ENCODE data around the gene ILK. TPM values are rescaled to one million over a fixed set of nuclear protein-coding genes. Genes with fewer than 3 reads are reported as not detected.

Gene ILK
- total and polyA plus RNA-seq, 10 of the 15 experiments (the other 5 are each of a cell fraction or from before 2014, with no cell fraction given), result 51.8 to 163 (median 92.0) TPM

DNA sequence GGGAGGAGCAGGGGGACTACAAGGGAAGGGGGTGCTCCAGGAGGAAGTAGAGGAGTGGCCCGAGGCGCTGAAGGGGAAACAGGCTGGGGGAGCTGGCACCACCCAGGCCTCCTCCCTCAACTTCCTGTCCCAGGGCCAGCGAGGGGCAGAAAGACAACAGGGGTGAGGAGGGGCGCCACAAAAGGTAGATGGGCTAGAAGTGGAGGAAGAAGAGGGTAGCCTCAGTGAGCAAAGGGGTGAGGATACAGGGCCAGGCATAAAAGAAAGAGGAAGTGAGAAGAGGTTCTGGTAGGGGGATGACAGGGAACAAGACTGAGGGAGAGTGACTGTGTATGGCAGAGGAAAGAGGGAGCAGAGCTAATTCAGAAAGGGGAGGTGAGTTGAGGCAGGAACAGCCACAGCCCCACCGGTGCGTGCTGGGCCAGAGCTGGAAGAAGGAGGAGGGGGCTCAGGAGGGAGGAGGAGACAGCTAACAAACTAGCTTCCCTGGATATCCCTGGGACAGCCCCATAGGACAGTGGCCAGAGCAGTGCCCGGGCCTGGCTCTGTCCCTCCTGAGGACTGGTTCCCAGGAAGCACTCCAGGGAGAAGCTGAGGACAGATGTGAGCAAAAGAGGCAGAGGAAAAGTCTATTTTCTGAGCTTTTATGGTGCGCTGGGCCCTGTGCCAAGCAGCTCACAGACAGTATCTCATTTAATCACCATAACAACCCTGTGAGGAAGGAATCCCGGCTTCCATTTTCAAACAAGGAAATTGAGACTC is 43.5 kb downstream of the ILK start (continued):
- TF ChIP-seq RAD21 (IDR thresholded peaks at IDR 0.05; ENCODE audit: insufficient read depth, low read depth, low read length) (no peak), RB1 (IDR thresholded peaks at IDR 0.05; ENCODE audit: borderline replicate concordance) (no peak), BHLHE40 (IDR thresholded peaks at IDR 0.05; ENCODE audit: borderline replicate concordance in 1 of 2, low read depth in 2 of 2, low read length in 1 of 2) (peak in 1 of 2 experiments; percentile 11; a peak in 1 of 4 replicates), POLR2AphosphoS2 (IDR thresholded peaks at IDR 0.05; ENCODE audit: low read depth, low read length) (no peak), NFYA (IDR thresholded peaks at IDR 0.05; ENCODE audit: borderline replicate concordance, low read depth, low read length) (no peak), ETV6 (conservative IDR thresholded peaks at IDR 0.05 in 1 of 2, IDR thresholded peaks at IDR 0.05 in 1 of 2; ENCODE audit: borderline replicate concordance in 1 of 2, low read depth in 1 of 2) (no peak; a peak in 1 of 4 replicates), ATF7 (IDR thresholded peaks at IDR 0.05; ENCODE audit: low read depth) (peak; percentile 45; the same call in 1 of the 2 replicates), YY1 (IDR thresholded peaks at IDR 0.05; ENCODE audit: low read depth, low read length) (no peak), PML (IDR thresholded peaks at IDR 0.05; ENCODE audit: low read length) (no peak), RAD51 (IDR thresholded peaks at IDR 0.05) (no peak), WRNIP1 (IDR thresholded peaks at IDR 0.05; ENCODE audit: borderline replicate concordance, low read depth, low read length) (no peak), BCLAF1 (IDR thresholded peaks at IDR 0.05) (no peak), CHD2 (IDR thresholded peaks at IDR 0.05; ENCODE audit: borderline replicate concordance, low read depth, low read length) (no peak)

All from GM12878 (cell line).